ENCODE measurements around the gene ARHGEF10L.

Gene ARHGEF10L

GRCh38 chr1:17717594-17718535, 178.4 kb downstream of the ARHGEF10L start:
- DNase-seq (ENCODE audit: low spot score) = no peak
- ChIA-PET POLR2A (ENCODE audit: low non-redundant PET) (no interaction called here), CTCF (interaction anchor here (0.9 kb wide), 1 partner anchor 57 kb away, joined by 6 read pairs; no protein-coding TSS in a partner anchor)

GRCh38 chr1:17719874-17720273, 180.4 kb downstream of the ARHGEF10L start:
- TF ChIP-seq, protein P1, sequence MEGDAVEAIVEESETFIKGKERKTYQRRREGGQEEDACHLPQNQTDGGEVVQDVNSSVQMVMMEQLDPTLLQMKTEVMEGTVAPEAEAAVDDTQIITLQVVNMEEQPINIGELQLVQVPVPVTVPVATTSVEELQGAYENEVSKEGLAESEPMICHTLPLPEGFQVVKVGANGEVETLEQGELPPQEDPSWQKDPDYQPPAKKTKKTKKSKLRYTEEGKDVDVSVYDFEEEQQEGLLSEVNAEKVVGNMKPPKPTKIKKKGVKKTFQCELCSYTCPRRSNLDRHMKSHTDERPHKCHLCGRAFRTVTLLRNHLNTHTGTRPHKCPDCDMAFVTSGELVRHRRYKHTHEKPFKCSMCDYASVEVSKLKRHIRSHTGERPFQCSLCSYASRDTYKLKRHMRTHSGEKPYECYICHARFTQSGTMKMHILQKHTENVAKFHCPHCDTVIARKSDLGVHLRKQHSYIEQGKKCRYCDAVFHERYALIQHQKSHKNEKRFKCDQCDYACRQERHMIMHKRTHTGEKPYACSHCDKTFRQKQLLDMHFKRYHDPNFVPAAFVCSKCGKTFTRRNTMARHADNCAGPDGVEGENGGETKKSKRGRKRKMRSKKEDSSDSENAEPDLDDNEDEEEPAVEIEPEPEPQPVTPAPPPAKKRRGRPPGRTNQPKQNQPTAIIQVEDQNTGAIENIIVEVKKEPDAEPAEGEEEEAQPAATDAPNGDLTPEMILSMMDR (conservative IDR thresholded peaks at IDR 0.05; ENCODE audit: low read depth) = no peak
- ChIA-PET CTCF (no interaction called here), POLR2A (ENCODE audit: low non-redundant PET) (no interaction called here)
- H3K27ac ChIP-seq = no peak overlapping the region
- no peak for DNase-seq (ENCODE audit: low spot score)

More at GRCh38 chr1:17717594-17718535, 178.4 kb downstream of the ARHGEF10L start:
- TF ChIP-seq, protein P1 (conservative IDR thresholded peaks at IDR 0.05; ENCODE audit: low read depth) = no peak
- H3K27ac ChIP-seq = no peak overlapping the region

GRCh38 chr1:17721444-17721843, 181.9 kb downstream of the ARHGEF10L start:
- TF ChIP-seq, protein P1 (conservative IDR thresholded peaks at IDR 0.05; ENCODE audit: low read depth) = no peak
- POLR2A ChIA-PET (ENCODE audit: low non-redundant PET) = no interaction called here
- H3K27ac ChIP-seq = no peak overlapping the region
- no peak for DNase-seq (ENCODE audit: low spot score)
- CTCF ChIA-PET = interaction anchor here (0.6 to 0.7 kb wide), 2 partner anchors 105 to 1098 kb away, joined by 3 to 4 read pairs; no protein-coding TSS in a partner anchor

GRCh38 chr1:17723684-17724083, 184.2 kb downstream of the ARHGEF10L start:
- TF ChIP-seq, protein P1 (conservative IDR thresholded peaks at IDR 0.05; ENCODE audit: low read depth) = no peak
- no peak for DNase-seq (ENCODE audit: low spot score)
- ChIA-PET POLR2A (ENCODE audit: low non-redundant PET) (no interaction called here), CTCF (interaction anchor here (0.5 to 0.6 kb wide), 3 partner anchors 17 to 110 kb away, joined by 3 to 4 read pairs (median 3); no protein-coding TSS in a partner anchor)
- no peak overlapping the region for H3K27ac ChIP-seq

- no peak overlapping the region for H3K27ac ChIP-seq
- POLR2A ChIA-PET (ENCODE audit: low non-redundant PET) = no interaction called here
- no peak for DNase-seq (ENCODE audit: low spot score)
- CTCF ChIA-PET = interaction anchor here (0.5 kb wide), 1 partner anchor 111 kb away, joined by 4 read pairs; no protein-coding TSS in a partner anchor
- TF ChIP-seq, protein P1 (conservative IDR thresholded peaks at IDR 0.05; ENCODE audit: low read depth) = no peak
These were observed 184.7 kb downstream of the ARHGEF10L start for GRCh38 chr1:17724150-17724549.

- TF ChIP-seq, protein P1 (conservative IDR thresholded peaks at IDR 0.05; ENCODE audit: low read depth) = no peak
- H3K27ac ChIP-seq = no peak overlapping the region
- DNase-seq (ENCODE audit: low spot score) = peak; percentile 23
- CTCF ChIA-PET = interaction anchor here (0.5 kb wide), 1 partner anchor 12 kb away, joined by 3 read pairs; no protein-coding TSS in a partner anchor
- POLR2A ChIA-PET (ENCODE audit: low non-redundant PET) = no interaction called here
These were observed 185.7 kb downstream of the ARHGEF10L start for GRCh38 chr1:17725084-17725719.
